Upper lobe of left lung (tissue), 6 donors: ENCODE results near the gene ST3GAL6. TPM values are rescaled to one million over a fixed set of nuclear protein-coding genes. Genes with fewer than 3 reads are reported as not detected.
A peak's percentile ranks its signal among the peaks of the same experiment; 100 is the strongest.

Experiments used
- ATAC-seq, 2 donors: fragments of 200-7000 bp; cut with Tn5 transposase; one replicate each; pipeline ENCODE4 v1.9.1; 2022; ENCODE audit warnings: mild to moderate bottlenecking in 2 of 2, moderate library complexity in 2 of 2; ENCODE audit not compliant: low FRiP score in 2 of 2
- DNase-seq, 2 donors: peaks; one replicate each; pipeline ENCODE4 v3.0.0-alpha.2; 2019 to 2020
- H3K27ac ChIP-seq, 4 donors: fragments of 200-600 bp; sonication (generic); one replicate each; pipeline ENCODE4 v1.5.1; 2016 to 2019
- H3K27me3 ChIP-seq, 4 donors: fragments of 200-600 bp; sonication (generic); one replicate each; pipeline ENCODE4 v1.5.1; 2017 to 2019
- H3K36me3 ChIP-seq, 4 donors: fragments of 200-600 bp; sonication (generic); one replicate each; pipeline ENCODE4 v1.5.1; 2016 to 2019
- H3K4me1 ChIP-seq, 4 donors: fragments of 200-600 bp; sonication (generic); one replicate each; pipeline ENCODE4 v1.5.1; 2018 to 2019
- H3K4me3 ChIP-seq, 4 donors: fragments of 200-600 bp; sonication (generic); one replicate each; pipeline ENCODE4 v1.5.1; 2017 to 2019; ENCODE audit warnings: mild to moderate bottlenecking in 2 of 4, moderate library complexity in 1 of 4
- H3K9me3 ChIP-seq, 4 donors: fragments of 200-600 bp; sonication (generic); one replicate each; pipeline ENCODE4 v1.5.1; 2018 to 2019
- CTCF ChIP-seq, 6 experiments: fragments of 450-650 bp in 4 of 6; fragments of 200-600 bp in 2 of 6; sonication (generic) in 2 of 6; IDR thresholded peaks; one replicate each; pipeline ENCODE4 v1.5.1; 2016 to 2019; ENCODE audit warnings: antibody characterized with exemption in 6 of 6
- EP300 ChIP-seq, 4 donors: sonication (generic); formaldehyde crosslinking; IDR thresholded peaks; one replicate each; pipeline ENCODE4 v1.5.1; 2017; ENCODE audit warnings: antibody characterized with exemption in 4 of 4, control low read depth in 2 of 4
- POLR2A ChIP-seq, 4 donors: fragments of 450-650 bp; IDR thresholded peaks; one replicate each; pipeline ENCODE4 v1.5.1; 2016 to 2017; ENCODE audit warnings: antibody characterized with exemption in 4 of 4, mild to moderate bottlenecking in 2 of 4
- POLR2AphosphoS5 ChIP-seq, 2 donors: sonication (generic); formaldehyde crosslinking; IDR thresholded peaks; one replicate each; pipeline ENCODE4 v1.5.1; 2017; ENCODE audit warnings: antibody characterized with exemption in 2 of 2
- WGBS, 2 donors: methylation state at CpG; one replicate each; pipeline ENCODE4 v1.1.5; 2017 to 2018; 5-methylcytosine and 5-hydroxymethylcytosine counted together
- total RNA-seq, 6 donors: library from RNA; depleted of rRNA in 4 of 6; stranded (reverse); fragments of >200 nt in 4 of 6; gene quantifications; one replicate each; pipeline versions ENCODE4 v1.1.0 to v1.2.1, GENCODE V29; 2016 to 2021
- donor health status: DM: no; HTN: no; CAD: no; lungs with moderate emphysema.
- donor health status: DM: no; HTN: yes; CAD: no; lungs with severe emphysema.

Gene ST3GAL6
- total RNA-seq, 6 donors from 2014 or later, result 11.2 to 29.3 (median 24.5) TPM

DNA sequence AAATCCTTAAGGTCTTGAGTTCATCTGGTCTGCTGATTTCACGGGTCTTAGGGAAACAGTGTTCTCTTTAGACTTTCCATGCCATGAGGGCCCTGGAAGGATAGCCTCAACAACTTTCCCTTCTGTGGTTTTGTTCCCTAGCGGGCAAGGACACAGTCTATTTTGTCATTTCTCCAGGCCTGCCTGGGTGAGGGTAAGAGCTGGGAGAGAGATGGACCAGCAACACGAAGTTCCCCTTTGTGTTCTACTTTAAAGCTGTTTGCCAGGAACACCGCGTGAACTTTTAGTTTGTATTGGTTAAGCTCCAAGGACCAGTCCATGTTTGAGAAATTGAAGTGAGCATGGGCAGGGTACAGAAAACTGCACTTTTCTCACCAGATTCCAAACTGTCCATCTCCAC lies 20.9 kb downstream of the ST3GAL6 start:
- TF ChIP-seq CTCF (IDR thresholded peaks at IDR 0.05) (no peak), EP300 (IDR thresholded peaks at IDR 0.05) (no peak), POLR2AphosphoS5 (IDR thresholded peaks at IDR 0.05) (no peak), POLR2A (IDR thresholded peaks at IDR 0.05) (no peak)
- Histone ChIP-seq H3K9me3 (no peaks in the 10 kb centered on the region), H3K36me3 (no peaks in the 10 kb centered on the region), H3K27me3 (no peaks in the 10 kb centered on the region), H3K4me1 (peaks cover 8 to 31% (median 15%) of the 10 kb centered on the region in 4 donors), H3K27ac (peak overlapping the region in 1 of 4 donors; percentile 36), H3K4me3 (no peak overlapping the region)
- DNase-seq (peak in 1 of 2 donors; percentile 39), ATAC-seq (no peak)
- 52 to 61% methylated on average over 5 of the region's 5 CpGs for WGBS, 2 donors

GRCh38 chr3:98784666-98785600 lies 21.8 kb downstream of the ST3GAL6 start:
- H3K27me3 ChIP-seq, result no peaks in the 10 kb centered on the region
- TF ChIP-seq POLR2A (IDR thresholded peaks at IDR 0.05) (no peak), POLR2AphosphoS5 (IDR thresholded peaks at IDR 0.05) (no peak), CTCF (IDR thresholded peaks at IDR 0.05) (no peak), EP300 (IDR thresholded peaks at IDR 0.05) (no peak)
- no peak overlapping the region for H3K4me3 ChIP-seq
- DNase-seq, result no peak
- H3K27ac ChIP-seq, result peak overlapping the region in 1 of 4 donors; percentile 36
- H3K9me3 ChIP-seq, result no peaks in the 10 kb centered on the region
- H3K4me1 ChIP-seq, result peaks cover 4 to 27% (median 12%) of the 10 kb centered on the region in 4 donors
- H3K36me3 ChIP-seq, result no peaks in the 10 kb centered on the region
- WGBS, 2 donors, result 63 to 75% methylated on average over 3 of the region's 3 CpGs
- ATAC-seq, result peak in 1 of 2 donors; percentile 76

- TF ChIP-seq EP300 (IDR thresholded peaks at IDR 0.05), result no peak
- TF ChIP-seq CTCF (IDR thresholded peaks at IDR 0.05), result no peak
- no peak for TF ChIP-seq POLR2A (IDR thresholded peaks at IDR 0.05)
- TF ChIP-seq POLR2AphosphoS5 (IDR thresholded peaks at IDR 0.05), result no peak
- H3K27me3 ChIP-seq, result no peaks in the 10 kb centered on the region
- peaks cover 4 to 27% (median 12%) of the 10 kb centered on the region in 4 donors for H3K4me1 ChIP-seq
- ATAC-seq (peak in 1 of 2 donors; percentile 18), DNase-seq (no peak)
- no peak overlapping the region for H3K4me3 ChIP-seq
- H3K27ac ChIP-seq, result peak overlapping the region in 1 of 4 donors; percentile 11
- WGBS, 2 donors, result 44 to 66% methylated on average over 4 of the region's 4 CpGs
- no peaks in the 10 kb centered on the region for H3K9me3 ChIP-seq
- H3K36me3 ChIP-seq, result no peaks in the 10 kb centered on the region
Measured at GRCh38 chr3:98786364-98787006, 23.3 kb downstream of the ST3GAL6 start.

GRCh38 chr3:98787181-98787580 lies 24.0 kb downstream of the ST3GAL6 start:
- H3K4me1 ChIP-seq, result peaks cover 4 to 27% (median 12%) of the 10 kb centered on the region in 4 donors
- TF ChIP-seq POLR2A (IDR thresholded peaks at IDR 0.05) (no peak), CTCF (IDR thresholded peaks at IDR 0.05) (no peak), POLR2AphosphoS5 (IDR thresholded peaks at IDR 0.05) (no peak), EP300 (IDR thresholded peaks at IDR 0.05) (no peak)
- H3K27ac ChIP-seq, result no peak overlapping the region
- 82 to 84% methylated on average over 2 of the region's 2 CpGs for WGBS, 2 donors
- H3K27me3 ChIP-seq, result no peaks in the 10 kb centered on the region
- no peaks in the 10 kb centered on the region for H3K9me3 ChIP-seq
- no peaks in the 10 kb centered on the region for H3K36me3 ChIP-seq
- DNase-seq (no peak), ATAC-seq (no peak)
- H3K4me3 ChIP-seq, result no peak overlapping the region
